ENCODE data around the gene RPL12.
A peak's percentile ranks its signal among the peaks of the same experiment; 100 is the strongest.

RPL12 gene

DNA sequence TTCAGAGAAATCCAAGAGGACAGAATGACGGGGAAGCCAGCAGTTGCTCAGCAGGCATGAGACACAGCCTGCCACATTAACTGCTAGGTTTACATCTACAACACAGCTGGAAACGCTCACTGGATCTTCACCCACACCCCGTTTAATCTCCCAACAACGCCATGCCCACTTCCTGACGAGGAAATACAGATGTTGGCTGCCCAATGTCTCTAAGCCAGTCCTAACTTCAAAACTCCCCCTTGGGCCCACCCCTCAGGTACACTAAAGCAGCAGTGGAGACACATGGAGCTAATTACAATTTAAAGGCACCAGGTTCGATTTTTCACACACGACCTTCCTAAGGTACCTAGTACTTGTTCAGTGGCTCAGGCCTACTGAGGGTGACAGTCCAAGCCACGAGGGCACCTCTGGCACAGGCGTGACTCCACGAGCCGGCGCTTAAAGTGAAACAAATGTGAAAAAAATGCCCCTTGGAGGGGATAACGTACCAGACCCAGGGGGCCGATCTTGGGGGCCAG, 904 bp downstream of the RPL12 start:
- no peak for DNase-seq (ENCODE audit: low read depth)
- peak overlapping the region; percentile 98 for H3K4me3 ChIP-seq (ENCODE audit: control insufficient read depth, low read depth, low read length)
- TF ChIP-seq, protein P1, sequence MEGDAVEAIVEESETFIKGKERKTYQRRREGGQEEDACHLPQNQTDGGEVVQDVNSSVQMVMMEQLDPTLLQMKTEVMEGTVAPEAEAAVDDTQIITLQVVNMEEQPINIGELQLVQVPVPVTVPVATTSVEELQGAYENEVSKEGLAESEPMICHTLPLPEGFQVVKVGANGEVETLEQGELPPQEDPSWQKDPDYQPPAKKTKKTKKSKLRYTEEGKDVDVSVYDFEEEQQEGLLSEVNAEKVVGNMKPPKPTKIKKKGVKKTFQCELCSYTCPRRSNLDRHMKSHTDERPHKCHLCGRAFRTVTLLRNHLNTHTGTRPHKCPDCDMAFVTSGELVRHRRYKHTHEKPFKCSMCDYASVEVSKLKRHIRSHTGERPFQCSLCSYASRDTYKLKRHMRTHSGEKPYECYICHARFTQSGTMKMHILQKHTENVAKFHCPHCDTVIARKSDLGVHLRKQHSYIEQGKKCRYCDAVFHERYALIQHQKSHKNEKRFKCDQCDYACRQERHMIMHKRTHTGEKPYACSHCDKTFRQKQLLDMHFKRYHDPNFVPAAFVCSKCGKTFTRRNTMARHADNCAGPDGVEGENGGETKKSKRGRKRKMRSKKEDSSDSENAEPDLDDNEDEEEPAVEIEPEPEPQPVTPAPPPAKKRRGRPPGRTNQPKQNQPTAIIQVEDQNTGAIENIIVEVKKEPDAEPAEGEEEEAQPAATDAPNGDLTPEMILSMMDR (conservative IDR thresholded peaks at IDR 0.05; ENCODE audit: control insufficient read depth, insufficient read depth, low read depth, low read length): no peak

DNA sequence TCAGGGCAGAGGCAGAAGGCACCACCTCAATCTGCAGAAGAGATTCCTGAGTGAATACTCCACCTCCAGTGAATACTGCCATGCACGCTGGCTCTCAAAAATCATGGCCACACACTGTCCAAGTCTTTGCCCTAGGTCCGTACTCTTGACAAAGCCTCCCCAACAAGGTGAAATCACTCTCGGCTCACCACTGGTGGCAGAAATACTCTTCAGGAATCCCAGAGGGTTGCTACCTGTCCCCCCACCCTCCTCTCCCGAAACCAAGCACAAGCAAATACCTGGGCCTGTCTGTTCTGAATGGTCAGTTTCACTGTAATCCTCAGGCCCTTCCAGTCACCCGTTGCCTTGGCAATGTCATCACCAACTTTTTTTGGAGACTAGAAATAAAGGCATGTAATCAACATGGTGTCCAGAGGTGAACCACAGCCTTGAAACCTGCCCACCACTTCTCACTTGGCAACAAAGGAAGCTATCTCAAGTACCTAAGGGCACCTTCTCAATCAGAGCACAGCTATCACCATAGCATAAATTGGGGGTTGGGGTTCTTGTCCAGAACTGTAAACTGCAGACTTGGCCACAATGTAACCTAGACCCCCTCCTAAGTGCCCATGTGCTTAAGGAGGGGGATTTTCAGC, 1.8 kb downstream of the RPL12 start:
- TF ChIP-seq, protein P1 (conservative IDR thresholded peaks at IDR 0.05; ENCODE audit: control insufficient read depth, insufficient read depth, low read depth, low read length): no peak
- no peak for DNase-seq (ENCODE audit: low read depth)
- peak overlapping the region; percentile 98 for H3K4me3 ChIP-seq (ENCODE audit: control insufficient read depth, low read depth, low read length)

DNA sequence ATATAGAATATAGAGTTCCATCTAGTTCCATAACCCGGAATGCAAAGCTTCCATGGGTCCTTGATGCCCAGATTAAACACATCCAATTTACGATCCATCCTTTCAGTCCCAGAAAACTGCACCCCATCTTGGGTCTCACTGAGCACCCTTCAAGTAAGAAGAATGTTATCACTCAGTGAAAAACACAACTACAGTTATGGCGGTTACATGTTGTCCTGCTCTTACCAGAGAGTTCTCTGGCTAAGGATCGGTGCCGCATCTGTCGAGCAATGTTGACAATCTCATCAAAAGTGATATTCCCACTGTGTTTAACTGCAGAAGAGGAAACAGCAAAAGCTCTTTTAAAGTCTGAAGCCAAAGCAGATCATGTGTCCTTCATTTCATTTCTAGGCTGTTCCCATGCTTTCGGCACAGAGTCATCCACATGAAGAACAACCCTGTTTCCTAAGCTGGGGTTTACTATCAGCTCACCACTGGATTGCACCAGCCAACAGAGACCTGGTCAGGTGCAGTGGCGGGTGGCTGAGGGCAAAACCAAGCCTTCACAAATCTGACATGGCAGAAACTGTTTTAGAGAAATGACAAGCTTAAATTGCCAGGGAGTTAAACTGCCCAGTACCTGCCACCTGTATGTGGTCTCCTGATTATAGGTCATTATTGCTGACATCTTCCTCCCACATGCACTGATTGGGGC, 2.9 kb downstream of the RPL12 start:
- TF ChIP-seq, protein P1 (conservative IDR thresholded peaks at IDR 0.05; ENCODE audit: control insufficient read depth, insufficient read depth, low read depth, low read length): no peak
- DNase-seq (ENCODE audit: low read depth): no peak
- peak overlapping the region; percentile 98 for H3K4me3 ChIP-seq (ENCODE audit: control insufficient read depth, low read depth, low read length)

DNA sequence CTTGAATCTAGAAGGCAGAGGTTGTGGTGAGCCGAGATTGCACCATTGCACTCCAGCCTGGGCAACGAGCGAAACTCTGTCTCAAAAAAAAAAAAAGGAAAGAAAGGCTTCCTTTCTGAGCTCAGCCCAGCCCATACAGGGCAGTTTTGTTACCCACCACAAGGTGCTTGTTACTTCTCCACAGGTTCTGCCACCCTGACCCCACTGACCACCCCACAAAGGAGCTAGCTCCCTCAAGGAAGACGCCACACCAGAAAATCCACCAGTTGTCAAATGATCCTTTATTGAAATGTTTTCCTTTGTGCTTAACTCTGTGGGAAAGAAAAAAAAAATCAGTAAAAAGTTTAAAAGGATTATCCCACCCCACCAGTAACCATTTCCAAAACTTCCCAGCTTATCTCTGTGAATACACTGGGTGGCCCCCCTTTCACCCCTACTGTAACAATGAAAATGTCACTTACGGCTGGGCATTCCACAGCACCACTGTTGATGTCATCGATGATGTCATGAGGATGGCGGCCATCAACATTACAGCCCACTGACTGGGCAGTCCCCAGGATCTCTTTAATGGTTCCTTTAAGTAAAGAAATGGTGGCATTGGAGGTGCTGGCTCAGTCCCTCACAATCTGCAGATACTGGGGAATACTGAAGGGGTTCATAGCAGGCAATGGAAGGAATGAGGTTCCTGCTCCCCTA, 3.6 kb downstream of the RPL12 start:
- no peak overlapping the region for H3K4me3 ChIP-seq (ENCODE audit: control insufficient read depth, low read depth, low read length)
- TF ChIP-seq, protein P1 (conservative IDR thresholded peaks at IDR 0.05; ENCODE audit: control insufficient read depth, insufficient read depth, low read depth, low read length): no peak
- DNase-seq (ENCODE audit: low read depth): no peak

DNA sequence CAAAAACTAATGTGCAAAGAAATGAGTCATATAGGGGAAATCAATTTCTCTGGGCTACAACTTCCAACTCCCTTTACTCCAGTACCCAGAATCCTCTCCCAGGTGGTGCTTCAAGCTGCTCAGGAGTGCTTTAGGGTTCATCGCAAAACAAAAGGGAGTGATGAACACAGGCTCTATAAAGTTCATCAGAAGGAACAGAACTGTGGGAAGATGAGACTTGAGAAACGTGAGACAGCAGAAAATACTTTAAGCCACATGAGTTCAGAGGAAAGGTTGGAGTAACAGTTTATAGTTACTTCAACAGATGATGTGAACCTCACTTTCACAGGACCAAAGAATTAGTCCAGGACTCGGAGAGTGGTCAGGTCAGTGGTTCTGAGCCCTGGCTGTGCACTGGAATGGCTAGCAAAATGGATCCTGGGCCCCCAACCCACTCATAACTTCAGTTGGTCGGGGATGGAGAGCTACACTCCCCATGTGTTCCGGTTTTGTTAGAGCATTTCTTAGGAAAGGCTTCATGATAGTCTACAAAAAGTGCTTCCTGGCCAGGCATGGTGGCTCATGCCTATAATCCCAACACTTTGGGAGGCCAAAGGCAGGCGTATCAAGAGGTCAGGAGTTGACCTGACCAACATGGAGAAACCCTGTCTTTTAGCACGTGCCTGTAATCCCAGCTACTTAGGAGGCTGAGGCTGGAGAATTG, 4.3 kb downstream of the RPL12 start:
- H3K4me3 ChIP-seq (ENCODE audit: control insufficient read depth, low read depth, low read length): no peak overlapping the region
- DNase-seq (ENCODE audit: low read depth): no peak
- TF ChIP-seq, protein P1 (conservative IDR thresholded peaks at IDR 0.05; ENCODE audit: control insufficient read depth, insufficient read depth, low read depth, low read length): no peak
